Tibial nerve (tissue), 4 donors: ENCODE data around the gene PHF20.

Experiments used
- EP300 ChIP-seq, 2 donors: sonication (generic); formaldehyde crosslinking; IDR thresholded peaks; one replicate each; pipeline ENCODE4 v1.6.1; 2017; ENCODE audit warnings: antibody characterized with exemption in 2 of 2, mild to moderate bottlenecking in 1 of 2
- POLR2A ChIP-seq, 2 donors: fragments of 450-650 bp; IDR thresholded peaks; one replicate each; pipeline ENCODE4 v1.6.1; 2017; ENCODE audit warnings: antibody characterized with exemption in 2 of 2, mild to moderate bottlenecking in 2 of 2, moderate library complexity in 2 of 2
- TF ChIP-seq, protein P1 (sequence below), 5 experiments: fragments of 200-600 bp in 3 of 5; fragments of 450-650 bp in 2 of 5; sonication (generic) in 3 of 5; IDR thresholded peaks; one replicate each; pipeline ENCODE4 v1.5.1; 2016 to 2019; ENCODE audit warnings: antibody characterized with exemption in 5 of 5, mild to moderate bottlenecking in 3 of 5, moderate library complexity in 2 of 5

DNA sequence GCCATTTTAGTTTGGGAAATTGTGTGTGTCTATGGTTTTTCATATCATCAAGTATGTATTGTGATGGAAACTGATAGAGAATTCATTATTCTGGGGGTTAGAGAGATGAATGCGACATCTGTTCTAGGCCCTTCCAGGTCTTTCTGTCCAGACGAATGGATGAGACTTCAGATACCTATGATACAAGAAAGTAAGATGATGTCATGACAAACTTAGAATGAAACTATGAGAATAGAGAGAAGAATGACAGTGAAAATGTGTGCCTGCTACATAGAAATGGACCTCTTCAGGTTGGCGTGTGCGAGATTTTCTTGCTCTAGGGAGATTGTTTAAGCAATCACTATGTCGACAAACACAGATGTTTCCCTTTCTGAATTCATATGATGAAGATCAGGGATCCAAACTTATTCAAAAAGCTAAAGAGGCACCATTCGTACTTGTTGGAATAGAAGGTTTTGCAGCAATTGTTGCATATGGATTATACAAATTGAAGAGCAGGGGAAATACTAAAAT lies 106.4 kb downstream of the PHF20 start:
- TF ChIP-seq, protein P1, sequence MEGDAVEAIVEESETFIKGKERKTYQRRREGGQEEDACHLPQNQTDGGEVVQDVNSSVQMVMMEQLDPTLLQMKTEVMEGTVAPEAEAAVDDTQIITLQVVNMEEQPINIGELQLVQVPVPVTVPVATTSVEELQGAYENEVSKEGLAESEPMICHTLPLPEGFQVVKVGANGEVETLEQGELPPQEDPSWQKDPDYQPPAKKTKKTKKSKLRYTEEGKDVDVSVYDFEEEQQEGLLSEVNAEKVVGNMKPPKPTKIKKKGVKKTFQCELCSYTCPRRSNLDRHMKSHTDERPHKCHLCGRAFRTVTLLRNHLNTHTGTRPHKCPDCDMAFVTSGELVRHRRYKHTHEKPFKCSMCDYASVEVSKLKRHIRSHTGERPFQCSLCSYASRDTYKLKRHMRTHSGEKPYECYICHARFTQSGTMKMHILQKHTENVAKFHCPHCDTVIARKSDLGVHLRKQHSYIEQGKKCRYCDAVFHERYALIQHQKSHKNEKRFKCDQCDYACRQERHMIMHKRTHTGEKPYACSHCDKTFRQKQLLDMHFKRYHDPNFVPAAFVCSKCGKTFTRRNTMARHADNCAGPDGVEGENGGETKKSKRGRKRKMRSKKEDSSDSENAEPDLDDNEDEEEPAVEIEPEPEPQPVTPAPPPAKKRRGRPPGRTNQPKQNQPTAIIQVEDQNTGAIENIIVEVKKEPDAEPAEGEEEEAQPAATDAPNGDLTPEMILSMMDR (IDR thresholded peaks at IDR 0.05), result no peak
- TF ChIP-seq POLR2A (IDR thresholded peaks at IDR 0.05) (no peak), EP300 (IDR thresholded peaks at IDR 0.05) (no peak)
